Heart left ventricle (tissue), 13 donors: Measurements from ENCODE around the gene PIPOX.

Source experiments
- POLR2A ChIP-seq, 2 donors: fragments of 450-650 bp; IDR thresholded peaks; one replicate each; pipeline ENCODE4 v1.6.1; 2017; ENCODE audit warnings: antibody characterized with exemption in 2 of 2, mild to moderate bottlenecking in 2 of 2, moderate library complexity in 2 of 2
- TF ChIP-seq, protein P1 (sequence below), 12 donors: fragments of 200-600 bp; sonication (generic) in 4 of 12; IDR thresholded peaks; one replicate each; pipeline versions ENCODE4 v1.5.0 to v1.8.0; 2018 to 2022; ENCODE audit warnings: antibody characterized with exemption in 12 of 12, mild to moderate bottlenecking in 5 of 12
- donor health status: ischemic (EF 13 %, LVEDD 7.1; RV severe dilation, severe dysfunction).
- donor health status: DM: no; HTN: yes; CAD: no.
- donor health status: DM: no; HTN: no; CAD: no.
- donor health status: ischemic (EF 25% LVEDD 6.9; RV normal size, moderate dysfunction).
- donor health status: ischemic (EF 25% LVEDD 5.7; RV mildly dilated, moderate dysfunction).
- donor health status: ischemic (EF 35%, LVEDD 5.7; RV mildly dilated, moderate dysfunction).
- donor health status: nonischemic (EF 11% LVEDD 7.7; RV severe dilation, severe dysfunction).
- donor health status: DM: yes; HTN: yes; CAD: no.
- donor health status: PGD.
- donor health status: ischemic (EF 29% LVEDD 5.4; RV normal size, mild dysfunction).
- donor health status: nonischemic (EF 23%, LVEDD 6.1; RV moderate dilation, normal function).

- TF ChIP-seq, protein P1, sequence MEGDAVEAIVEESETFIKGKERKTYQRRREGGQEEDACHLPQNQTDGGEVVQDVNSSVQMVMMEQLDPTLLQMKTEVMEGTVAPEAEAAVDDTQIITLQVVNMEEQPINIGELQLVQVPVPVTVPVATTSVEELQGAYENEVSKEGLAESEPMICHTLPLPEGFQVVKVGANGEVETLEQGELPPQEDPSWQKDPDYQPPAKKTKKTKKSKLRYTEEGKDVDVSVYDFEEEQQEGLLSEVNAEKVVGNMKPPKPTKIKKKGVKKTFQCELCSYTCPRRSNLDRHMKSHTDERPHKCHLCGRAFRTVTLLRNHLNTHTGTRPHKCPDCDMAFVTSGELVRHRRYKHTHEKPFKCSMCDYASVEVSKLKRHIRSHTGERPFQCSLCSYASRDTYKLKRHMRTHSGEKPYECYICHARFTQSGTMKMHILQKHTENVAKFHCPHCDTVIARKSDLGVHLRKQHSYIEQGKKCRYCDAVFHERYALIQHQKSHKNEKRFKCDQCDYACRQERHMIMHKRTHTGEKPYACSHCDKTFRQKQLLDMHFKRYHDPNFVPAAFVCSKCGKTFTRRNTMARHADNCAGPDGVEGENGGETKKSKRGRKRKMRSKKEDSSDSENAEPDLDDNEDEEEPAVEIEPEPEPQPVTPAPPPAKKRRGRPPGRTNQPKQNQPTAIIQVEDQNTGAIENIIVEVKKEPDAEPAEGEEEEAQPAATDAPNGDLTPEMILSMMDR (IDR thresholded peaks at IDR 0.05) = no peak
- TF ChIP-seq POLR2A (IDR thresholded peaks at IDR 0.05) = no peak
These were observed 27.4 kb downstream of the PIPOX start for GRCh38 chr17:29070308-29070707.
